ENCODE measurements around the gene TLX2. TPM values are rescaled to one million over a fixed set of nuclear protein-coding genes. Genes with fewer than 3 reads are reported as not detected.

Gene TLX2
- polyA plus RNA-seq, 3 donors: not detected

- Mint-ChIP-seq H3K9me3 (peaks cover 0 to 3% (median 0%) of the 10 kb centered on the region in 7 donors), H3K27me3 (ENCODE audit: low read depth in 3 of 3) (peaks cover 0 to 2% (median 2%) of the 10 kb centered on the region in 3 donors), H3K27ac (no peak overlapping the region), H3K4me3 (no peak overlapping the region), H3K36me3 (peaks cover 23 to 41% of the 10 kb centered on the region in 2 donors), H3K4me1 (peaks cover 35% of the 10 kb centered on the region)
- Histone ChIP-seq H3K79me2 (ENCODE audit: insufficient read depth, low read length) (peaks cover 22% of the 10 kb centered on the region), H2AFZ (ENCODE audit: insufficient read depth, low read depth, low read length, poor library complexity, severe bottlenecking) (no peak overlapping the region), H3K4me3 (replicated peaks in 1 of 3; ENCODE audit: low read depth in 2 of 3, low read length in 3 of 3) (no peak overlapping the region), H3K27me3 (ENCODE audit: control insufficient read depth in 2 of 2, insufficient read depth in 2 of 2, low read length in 2 of 2) (no peaks in the 10 kb centered on the region), H3K4me2 (replicated peaks; ENCODE audit: extremely low read depth, low read length, poor library complexity, severe bottlenecking) (no peak overlapping the region), H3K27ac (ENCODE audit: low read depth in 1 of 2, low read length in 2 of 2) (no peak overlapping the region), H3K9me3 (replicated peaks in 1 of 2; ENCODE audit: control insufficient read depth in 1 of 2, insufficient read depth in 1 of 2, low read length in 2 of 2) (no peaks in the 10 kb centered on the region), H4K20me1 (ENCODE audit: insufficient read depth, low read length) (peaks cover 8% of the 10 kb centered on the region), H3K9ac (ENCODE audit: insufficient read depth, low read length, poor library complexity, severe bottlenecking) (no peak overlapping the region), H3K4me1 (ENCODE audit: control insufficient read depth in 1 of 2, insufficient read depth in 2 of 2, low read length in 2 of 2) (peaks cover 35 to 41% of the 10 kb centered on the region in 2 donors), H3K36me3 (replicated peaks in 1 of 2; ENCODE audit: control insufficient read depth in 1 of 2, insufficient read depth in 2 of 2, low read length in 2 of 2) (peaks cover 14 to 24% of the 10 kb centered on the region in 2 donors)
- intact Hi-C loops (cut with micrococcal nuclease): no loop called here
- WGBS (ENCODE audit: insufficient coverage): 93% methylated on average over 5 of the region's 5 CpGs
- peak; percentile 31 for TF ChIP-seq CTCF (IDR thresholded peaks at IDR 0.05)
- DNase-seq: no peak
These were observed 39.4 kb upstream of the TLX2 start for GRCh38 chr2:74474899-74475298.

- Histone ChIP-seq H3K79me2 (ENCODE audit: insufficient read depth, low read length) (peaks cover 53% of the 10 kb centered on the region), H4K20me1 (ENCODE audit: insufficient read depth, low read length) (peaks cover 28% of the 10 kb centered on the region), H3K4me3 (replicated peaks in 1 of 3; ENCODE audit: low read depth in 2 of 3, low read length in 3 of 3) (peak overlapping the region in 2 of 3 experiments; percentile 86 to 94), H3K9ac (ENCODE audit: insufficient read depth, low read length, poor library complexity, severe bottlenecking) (peak overlapping the region; percentile 76), H3K9me3 (replicated peaks in 1 of 2; ENCODE audit: control insufficient read depth in 1 of 2, insufficient read depth in 1 of 2, low read length in 2 of 2) (no peaks in the 10 kb centered on the region), H3K4me1 (ENCODE audit: control insufficient read depth in 1 of 2, insufficient read depth in 2 of 2, low read length in 2 of 2) (peaks cover 36 to 45% of the 10 kb centered on the region in 2 donors), H3K4me2 (replicated peaks; ENCODE audit: extremely low read depth, low read length, poor library complexity, severe bottlenecking) (peak overlapping the region; percentile 95), H3K36me3 (replicated peaks in 1 of 2; ENCODE audit: control insufficient read depth in 1 of 2, insufficient read depth in 2 of 2, low read length in 2 of 2) (peaks cover 13 to 27% of the 10 kb centered on the region in 2 donors), H3K27me3 (ENCODE audit: control insufficient read depth in 2 of 2, insufficient read depth in 2 of 2, low read length in 2 of 2) (no peaks in the 10 kb centered on the region), H3K27ac (ENCODE audit: low read depth in 1 of 2, low read length in 2 of 2) (peak overlapping the region in 1 of 2 donors; percentile 90), H2AFZ (ENCODE audit: insufficient read depth, low read depth, low read length, poor library complexity, severe bottlenecking) (no peak overlapping the region)
- H3K27me3 Mint-ChIP-seq (ENCODE audit: low read depth in 3 of 3): peaks cover 0 to 2% (median 0%) of the 10 kb centered on the region in 3 donors
- no peak for TF ChIP-seq CTCF (IDR thresholded peaks at IDR 0.05)
- no peak for DNase-seq
- intact Hi-C loops (cut with micrococcal nuclease): loop anchor here in 1 of 2 donors (5.0 kb wide), 1 partner anchor 46 kb away; the partner anchor contains the start of genes AUP1, DQX1 and HTRA2
- peak overlapping the region in 2 of 7 donors; percentile 37 to 42 for H3K27ac Mint-ChIP-seq
- H3K9me3 Mint-ChIP-seq: no peaks in the 10 kb centered on the region
- H3K4me1 Mint-ChIP-seq: peaks cover 40% of the 10 kb centered on the region
- H3K4me3 Mint-ChIP-seq: peak overlapping the region; percentile 100
- WGBS (ENCODE audit: insufficient coverage): no CpG with 5 or more reads among the region's 3 CpGs
- H3K36me3 Mint-ChIP-seq: peaks cover 25 to 41% of the 10 kb centered on the region in 2 donors
These were observed 32.8 kb upstream of the TLX2 start for GRCh38 chr2:74481431-74481830.

Measured in CD14-positive monocyte (primary cell).